ENCODE results near the gene KANK4.

KANK4 gene

DNA sequence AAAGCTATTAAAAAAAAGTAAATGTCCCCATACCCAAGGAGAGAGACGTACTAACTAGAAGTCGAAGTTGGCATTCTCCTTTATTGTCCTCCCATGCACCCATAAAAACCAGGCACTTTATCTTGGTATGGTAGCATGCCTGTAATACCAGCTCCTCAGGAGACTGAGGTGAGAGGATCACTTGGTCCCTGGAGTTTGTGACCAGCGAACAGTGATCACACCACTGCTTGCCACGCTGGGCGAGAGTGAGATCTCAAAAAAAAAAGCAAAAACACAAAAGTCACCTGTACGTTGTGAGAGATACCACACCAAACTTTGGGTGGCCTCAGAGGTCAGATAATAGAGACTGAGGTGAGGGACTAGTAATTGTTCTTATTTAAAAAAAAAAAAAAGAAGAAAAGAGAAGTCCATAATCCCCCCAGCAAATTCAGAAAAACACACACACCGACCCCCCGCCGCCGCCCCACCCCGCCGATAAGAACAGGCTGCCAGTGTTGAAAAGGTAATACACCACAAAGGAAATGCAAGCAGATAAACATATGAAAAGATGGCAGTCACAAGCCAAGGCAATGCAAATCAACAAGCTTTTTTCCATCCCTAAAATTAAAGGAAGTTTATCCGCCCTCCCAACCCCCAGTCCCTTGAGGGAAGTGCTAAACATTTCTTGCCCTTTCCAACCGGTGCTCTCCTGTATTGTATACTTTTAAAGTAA lies 121.0 kb downstream of the KANK4 start:
- peak in 1 of 2 donors; percentile 17 for DNase-seq

DNA sequence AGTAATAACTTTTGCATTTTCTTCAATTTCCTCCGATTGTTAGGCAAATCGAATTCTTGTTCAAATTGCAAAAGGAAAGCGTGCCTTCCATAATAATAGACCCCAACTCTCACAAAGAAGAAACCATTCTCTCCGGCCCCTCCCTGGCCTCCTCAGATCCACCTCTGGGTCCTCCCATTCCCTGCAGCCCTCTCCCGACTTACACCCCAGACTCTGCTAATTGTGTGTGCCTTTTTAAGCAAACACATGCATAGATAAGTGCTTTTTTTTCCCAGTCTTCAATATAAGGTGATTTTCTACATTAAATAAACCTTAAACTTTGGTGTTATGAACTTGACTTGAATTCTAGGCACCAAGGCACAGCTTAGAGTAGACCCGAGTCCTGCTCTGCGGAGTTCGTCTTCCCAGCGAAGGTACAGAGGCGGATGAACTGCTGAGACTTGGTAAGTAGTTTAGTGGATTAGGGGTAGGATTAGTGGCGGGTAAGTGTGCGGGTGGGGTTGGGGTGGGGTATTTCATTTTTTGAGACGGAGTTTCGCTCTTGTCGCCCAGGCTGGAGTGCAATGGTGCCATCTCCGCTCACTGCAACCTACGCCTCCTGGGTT lies 123.0 kb downstream of the KANK4 start:
- DNase-seq = no peak

DNA sequence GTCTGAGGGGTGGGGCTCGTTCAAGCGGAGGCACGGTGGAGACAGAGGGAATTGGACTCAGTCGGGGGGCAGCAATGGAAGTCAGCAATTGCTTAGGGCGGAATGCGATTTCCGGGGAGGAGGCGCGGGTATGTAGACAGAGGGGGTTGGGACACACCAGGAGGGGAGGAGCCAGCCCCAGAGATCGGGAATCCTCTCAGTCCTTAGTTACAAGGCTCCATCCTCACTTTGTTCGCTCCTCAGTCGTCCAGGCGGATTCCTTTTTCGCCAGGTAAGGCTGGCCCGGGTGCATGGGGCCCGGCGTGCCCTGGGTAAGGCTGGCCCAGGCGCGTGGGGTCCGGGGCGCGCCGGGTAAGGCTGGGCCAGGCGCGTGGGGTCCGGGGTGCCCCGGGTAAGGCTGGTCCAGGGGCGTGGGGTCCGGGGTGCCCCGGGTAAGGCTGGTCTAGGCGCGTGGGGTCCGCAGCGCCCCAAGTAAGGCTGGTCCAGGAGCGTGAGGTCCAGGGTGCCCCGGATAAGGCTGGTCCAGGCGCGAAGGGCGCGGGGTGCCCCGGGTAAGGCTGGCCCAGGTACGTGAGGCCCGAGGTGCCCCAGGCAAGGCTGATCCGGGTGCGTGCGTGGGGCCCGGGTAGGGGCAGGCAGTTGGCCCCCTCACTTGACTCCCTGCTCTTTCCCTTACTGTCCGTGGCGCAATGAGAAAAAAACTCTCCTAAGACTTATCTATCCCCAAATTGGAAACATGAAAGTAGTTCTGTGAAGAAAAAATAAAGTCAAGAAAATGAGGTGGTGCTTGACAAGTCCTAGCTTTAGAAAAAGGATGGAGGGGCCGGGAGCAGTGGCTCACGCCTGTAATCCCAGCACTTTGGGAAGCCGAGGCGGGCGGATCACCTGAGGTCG lies 124.3 kb downstream of the KANK4 start, which contains the start of gene L1TD1:
Gene L1TD1 (plus strand): TSS at position 199 of the 894 bp plus-strand sequence. CDS start 11,780 bp downstream, outside the sequence.
- no peak for DNase-seq

DNA sequence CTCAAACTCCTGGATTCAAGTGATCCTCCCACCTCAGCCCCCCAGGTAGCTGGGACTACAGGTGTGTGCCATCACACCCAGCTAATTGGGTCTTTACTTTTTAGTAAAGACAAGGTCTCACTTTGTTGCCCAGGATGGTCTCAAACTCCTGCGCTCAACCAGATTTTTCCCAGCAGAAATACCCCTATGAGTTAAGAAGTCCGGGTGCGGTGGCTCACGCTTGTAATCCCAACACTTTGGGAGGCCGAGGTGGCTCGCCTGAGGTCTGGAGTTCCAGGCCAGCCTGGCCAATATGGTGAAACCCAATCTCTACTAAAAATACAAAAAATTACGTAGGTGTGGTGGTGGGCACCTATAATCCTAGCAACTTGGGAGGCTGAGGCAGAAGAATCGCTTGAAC lies 131.1 kb downstream of the KANK4 start:
- no peak for DNase-seq

- no peak for DNase-seq
Measured at GRCh38 chr1:62187548-62187947, 131.7 kb downstream of the KANK4 start.
